ENCODE results near the gene WDR45B. TPM values are rescaled to one million over a fixed set of nuclear protein-coding genes. Genes with fewer than 3 reads are reported as not detected.
A peak's percentile ranks its signal among the peaks of the same experiment; 100 is the strongest.
"Not testable (repeated sequence)": the region's sequence is repeated elsewhere in the genome, so short reads cannot be mapped to it uniquely, and the experiment has no call there.

Gene WDR45B
- total RNA-seq, 2 donors from 2014 or later: 45.5 to 49.3 TPM

- Histone ChIP-seq H3K36me3 (replicated peaks in 1 of 2; ENCODE audit: insufficient read depth in 1 of 2, low read depth in 2 of 2) (no peaks in the 10 kb centered on the region), H3K9me3 (no peaks in the 10 kb centered on the region), H3K4me3 (no peak overlapping the region), H3K27ac (no peak overlapping the region), H3K4me1 (no peaks in the 10 kb centered on the region), H3K27me3 (no peaks in the 10 kb centered on the region)
- TF ChIP-seq CTCF (IDR thresholded peaks at IDR 0.05): no peak
- no peak for TF ChIP-seq POLR2A (IDR thresholded peaks at IDR 0.05)
- ATAC-seq (no peak), DNase-seq (no peak)
- 91 to 92% methylated on average over 9 to 11 of the region's 19 CpGs for WGBS, 2 donors
- intact Hi-C loops (cut with DNase I): no loop called here
Measured at GRCh38 chr17:82657926-82658325, 9.7 kb upstream of the WDR45B start.

GRCh38 chr17:82656266-82656665 is 8.0 kb upstream of the WDR45B start:
- DNase-seq (no peak), ATAC-seq (no peak)
- no peaks in the 10 kb centered on the region for H3K36me3 ChIP-seq (replicated peaks in 1 of 2; ENCODE audit: insufficient read depth in 1 of 2, low read depth in 2 of 2)
- H3K27me3 ChIP-seq: no peaks in the 10 kb centered on the region
- H3K4me3 ChIP-seq: no peak overlapping the region
- TF ChIP-seq CTCF (IDR thresholded peaks at IDR 0.05): no peak
- intact Hi-C loops (cut with DNase I): no loop called here
- H3K9me3 ChIP-seq: no peaks in the 10 kb centered on the region
- no peaks in the 10 kb centered on the region for H3K4me1 ChIP-seq
- 85 to 92% methylated on average over 13 to 16 of the region's 16 CpGs for WGBS, 2 donors
- H3K27ac ChIP-seq: no peak overlapping the region

- ATAC-seq: no peak
- Histone ChIP-seq H3K27me3 (no peaks in the 10 kb centered on the region), H3K4me3 (no peak overlapping the region), H3K4me1 (no peaks in the 10 kb centered on the region), H3K27ac (peak overlapping the region in 1 of 4 donors; percentile 14), H3K36me3 (replicated peaks in 1 of 2; ENCODE audit: insufficient read depth in 1 of 2, low read depth in 2 of 2) (no peaks in the 10 kb centered on the region), H3K9me3 (no peaks in the 10 kb centered on the region)
- DNase-seq: no peak
- 70 to 85% methylated on average over 13 of the region's 13 CpGs for WGBS, 2 donors
- TF ChIP-seq CTCF (IDR thresholded peaks at IDR 0.05): no peak
- TF ChIP-seq POLR2A (IDR thresholded peaks at IDR 0.05): no peak
- intact Hi-C loops (cut with DNase I): no loop called here
Measured at GRCh38 chr17:82655523-82655922, 7.3 kb upstream of the WDR45B start.

GRCh38 chr17:82655038-82655479 is 6.8 kb upstream of the WDR45B start:
- Histone ChIP-seq H3K27ac (peak overlapping the region in 2 of 4 donors; percentile 14 to 36), H3K4me3 (no peak overlapping the region), H3K4me1 (no peaks in the 10 kb centered on the region), H3K9me3 (no peaks in the 10 kb centered on the region), H3K36me3 (replicated peaks in 1 of 2; ENCODE audit: insufficient read depth in 1 of 2, low read depth in 2 of 2) (no peaks in the 10 kb centered on the region), H3K27me3 (no peaks in the 10 kb centered on the region)
- intact Hi-C loops (cut with DNase I): no loop called here
- TF ChIP-seq POLR2A (IDR thresholded peaks at IDR 0.05) (no peak), CTCF (IDR thresholded peaks at IDR 0.05) (no peak)
- WGBS, 2 donors: 51 to 71% methylated on average over 15 of the region's 15 CpGs
- DNase-seq (no peak), ATAC-seq (no peak)

GRCh38 chr17:82654611-82655010 is 6.4 kb upstream of the WDR45B start:
- peak overlapping the region in 1 of 4 donors; percentile 36 for H3K27ac ChIP-seq
- not testable (repeated sequence) for H3K36me3 ChIP-seq (replicated peaks in 1 of 2; ENCODE audit: insufficient read depth in 1 of 2, low read depth in 2 of 2); H3K27me3 ChIP-seq; H3K9me3 ChIP-seq; DNase-seq; H3K4me1 ChIP-seq; H3K4me3 ChIP-seq; ATAC-seq
- intact Hi-C loops (cut with DNase I): loop anchor here (5.0 kb wide), 1 partner anchor 48 kb away; no protein-coding TSS in a partner anchor
- 83 to 84% methylated on average over 6 of the region's 6 CpGs for whole genome bisulfite sequencing, 2 donors

Data from body of pancreas (tissue), 4 donors.